ENCODE measurements around the gene SLC35B2. TPM values are rescaled to one million over a fixed set of nuclear protein-coding genes. Genes with fewer than 3 reads are reported as not detected.

The SLC35B2 gene
- total and polyA plus RNA-seq, 4 donors: 18.9 to 27.0 (median 21.1) TPM

DNA sequence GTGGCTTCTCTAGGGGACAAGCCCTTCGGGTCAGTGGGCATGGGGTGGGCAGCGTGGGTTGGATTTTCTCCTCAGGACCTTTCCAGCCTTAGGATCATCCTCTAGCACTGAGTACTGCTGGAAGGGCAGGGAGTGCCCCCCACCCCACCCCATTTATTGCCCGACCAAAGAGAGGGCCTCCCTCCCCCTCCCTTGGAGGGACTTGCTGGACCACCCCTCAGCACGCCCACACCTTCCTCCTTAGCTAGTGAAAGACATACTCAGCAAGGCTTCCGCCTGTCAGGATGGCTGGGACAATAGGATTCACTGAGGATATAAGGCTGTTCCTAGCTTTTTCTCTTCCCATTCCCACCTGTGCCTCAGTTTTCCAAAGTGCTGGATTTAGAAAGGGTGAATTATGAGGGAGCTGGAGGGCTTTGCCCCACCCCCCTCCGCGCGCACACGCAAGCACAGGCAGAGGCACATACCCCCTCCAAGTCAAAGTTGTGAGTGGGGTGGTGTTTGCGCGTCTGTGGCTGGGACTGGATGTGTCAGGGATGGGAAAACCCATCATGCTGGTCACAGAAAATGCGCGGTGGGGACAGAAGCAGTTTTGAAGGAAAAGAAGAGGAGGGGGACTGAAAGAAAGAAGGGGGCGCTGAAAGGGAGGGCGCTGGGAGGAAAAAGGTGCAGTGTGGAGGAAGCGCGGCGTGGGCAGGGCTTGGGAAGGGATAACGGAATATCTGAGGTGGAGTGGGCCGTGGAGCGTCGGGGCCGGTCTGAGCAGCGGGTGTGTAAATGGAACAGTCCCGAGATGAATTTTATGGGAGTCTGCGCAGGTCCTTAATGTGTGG, 34.6 kb downstream of the SLC35B2 start:
- Histone ChIP-seq H3K27ac (ENCODE audit: low read depth in 1 of 2, low read length in 2 of 2) (peak overlapping the region; percentile 68 to 89), H3K9me3 (ENCODE audit: control insufficient read depth in 4 of 4, low read length in 3 of 4) (no peaks in the 10 kb centered on the region), H3K4me3 (ENCODE audit: low read depth in 1 of 3, low read length in 3 of 3) (peak overlapping the region in 2 of 3 donors; percentile 40 to 71), H3K27me3 (ENCODE audit: control insufficient read depth in 4 of 4, insufficient read depth in 4 of 4, low read length in 3 of 4) (no peaks in the 10 kb centered on the region), H3K9ac (ENCODE audit: low read depth in 1 of 2, low read length in 2 of 2) (peak overlapping the region; percentile 3 to 24), H3K4me1 (ENCODE audit: control insufficient read depth in 4 of 4, insufficient read depth in 4 of 4, low read length in 3 of 4) (peaks cover 50 to 90% (median 72%) of the 10 kb centered on the region in 4 donors), H3K36me3 (ENCODE audit: control insufficient read depth in 4 of 4, insufficient read depth in 3 of 4, low read depth in 1 of 4, low read length in 3 of 4) (no peaks in the 10 kb centered on the region)
- DNase-seq (ENCODE audit: low spot score): no peak
- WGBS: 39% methylated on average over 26 of the region's 26 CpGs
- TF ChIP-seq, protein P1, sequence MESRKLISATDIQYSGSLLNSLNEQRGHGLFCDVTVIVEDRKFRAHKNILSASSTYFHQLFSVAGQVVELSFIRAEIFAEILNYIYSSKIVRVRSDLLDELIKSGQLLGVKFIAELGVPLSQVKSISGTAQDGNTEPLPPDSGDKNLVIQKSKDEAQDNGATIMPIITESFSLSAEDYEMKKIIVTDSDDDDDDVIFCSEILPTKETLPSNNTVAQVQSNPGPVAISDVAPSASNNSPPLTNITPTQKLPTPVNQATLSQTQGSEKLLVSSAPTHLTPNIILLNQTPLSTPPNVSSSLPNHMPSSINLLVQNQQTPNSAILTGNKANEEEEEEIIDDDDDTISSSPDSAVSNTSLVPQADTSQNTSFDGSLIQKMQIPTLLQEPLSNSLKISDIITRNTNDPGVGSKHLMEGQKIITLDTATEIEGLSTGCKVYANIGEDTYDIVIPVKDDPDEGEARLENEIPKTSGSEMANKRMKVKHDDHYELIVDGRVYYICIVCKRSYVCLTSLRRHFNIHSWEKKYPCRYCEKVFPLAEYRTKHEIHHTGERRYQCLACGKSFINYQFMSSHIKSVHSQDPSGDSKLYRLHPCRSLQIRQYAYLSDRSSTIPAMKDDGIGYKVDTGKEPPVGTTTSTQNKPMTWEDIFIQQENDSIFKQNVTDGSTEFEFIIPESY (IDR thresholded peaks at IDR 0.05): no peak
- TF ChIP-seq EGR1 (IDR thresholded peaks at IDR 0.05; ENCODE audit: low read depth in 2 of 2): no peak
- TF ChIP-seq TAF1 (conservative IDR thresholded peaks at IDR 0.05): no peak
- no peak for TF ChIP-seq HNF4G (IDR thresholded peaks at IDR 0.05)
- TF ChIP-seq FOXA2 (IDR thresholded peaks at IDR 0.05): no peak
- no peak for TF ChIP-seq GABPA (IDR thresholded peaks at IDR 0.05 in 1 of 2, conservative IDR thresholded peaks at IDR 0.05 in 1 of 2)
- TF ChIP-seq, protein P2, sequence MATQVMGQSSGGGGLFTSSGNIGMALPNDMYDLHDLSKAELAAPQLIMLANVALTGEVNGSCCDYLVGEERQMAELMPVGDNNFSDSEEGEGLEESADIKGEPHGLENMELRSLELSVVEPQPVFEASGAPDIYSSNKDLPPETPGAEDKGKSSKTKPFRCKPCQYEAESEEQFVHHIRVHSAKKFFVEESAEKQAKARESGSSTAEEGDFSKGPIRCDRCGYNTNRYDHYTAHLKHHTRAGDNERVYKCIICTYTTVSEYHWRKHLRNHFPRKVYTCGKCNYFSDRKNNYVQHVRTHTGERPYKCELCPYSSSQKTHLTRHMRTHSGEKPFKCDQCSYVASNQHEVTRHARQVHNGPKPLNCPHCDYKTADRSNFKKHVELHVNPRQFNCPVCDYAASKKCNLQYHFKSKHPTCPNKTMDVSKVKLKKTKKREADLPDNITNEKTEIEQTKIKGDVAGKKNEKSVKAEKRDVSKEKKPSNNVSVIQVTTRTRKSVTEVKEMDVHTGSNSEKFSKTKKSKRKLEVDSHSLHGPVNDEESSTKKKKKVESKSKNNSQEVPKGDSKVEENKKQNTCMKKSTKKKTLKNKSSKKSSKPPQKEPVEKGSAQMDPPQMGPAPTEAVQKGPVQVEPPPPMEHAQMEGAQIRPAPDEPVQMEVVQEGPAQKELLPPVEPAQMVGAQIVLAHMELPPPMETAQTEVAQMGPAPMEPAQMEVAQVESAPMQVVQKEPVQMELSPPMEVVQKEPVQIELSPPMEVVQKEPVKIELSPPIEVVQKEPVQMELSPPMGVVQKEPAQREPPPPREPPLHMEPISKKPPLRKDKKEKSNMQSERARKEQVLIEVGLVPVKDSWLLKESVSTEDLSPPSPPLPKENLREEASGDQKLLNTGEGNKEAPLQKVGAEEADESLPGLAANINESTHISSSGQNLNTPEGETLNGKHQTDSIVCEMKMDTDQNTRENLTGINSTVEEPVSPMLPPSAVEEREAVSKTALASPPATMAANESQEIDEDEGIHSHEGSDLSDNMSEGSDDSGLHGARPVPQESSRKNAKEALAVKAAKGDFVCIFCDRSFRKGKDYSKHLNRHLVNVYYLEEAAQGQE (IDR thresholded peaks at IDR 0.05): no peak
- no peak for TF ChIP-seq YY1 (IDR thresholded peaks at IDR 0.05)
- TF ChIP-seq, protein P3, sequence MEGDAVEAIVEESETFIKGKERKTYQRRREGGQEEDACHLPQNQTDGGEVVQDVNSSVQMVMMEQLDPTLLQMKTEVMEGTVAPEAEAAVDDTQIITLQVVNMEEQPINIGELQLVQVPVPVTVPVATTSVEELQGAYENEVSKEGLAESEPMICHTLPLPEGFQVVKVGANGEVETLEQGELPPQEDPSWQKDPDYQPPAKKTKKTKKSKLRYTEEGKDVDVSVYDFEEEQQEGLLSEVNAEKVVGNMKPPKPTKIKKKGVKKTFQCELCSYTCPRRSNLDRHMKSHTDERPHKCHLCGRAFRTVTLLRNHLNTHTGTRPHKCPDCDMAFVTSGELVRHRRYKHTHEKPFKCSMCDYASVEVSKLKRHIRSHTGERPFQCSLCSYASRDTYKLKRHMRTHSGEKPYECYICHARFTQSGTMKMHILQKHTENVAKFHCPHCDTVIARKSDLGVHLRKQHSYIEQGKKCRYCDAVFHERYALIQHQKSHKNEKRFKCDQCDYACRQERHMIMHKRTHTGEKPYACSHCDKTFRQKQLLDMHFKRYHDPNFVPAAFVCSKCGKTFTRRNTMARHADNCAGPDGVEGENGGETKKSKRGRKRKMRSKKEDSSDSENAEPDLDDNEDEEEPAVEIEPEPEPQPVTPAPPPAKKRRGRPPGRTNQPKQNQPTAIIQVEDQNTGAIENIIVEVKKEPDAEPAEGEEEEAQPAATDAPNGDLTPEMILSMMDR (IDR thresholded peaks at IDR 0.05; ENCODE audit: low read depth, low read length, missing input control): no peak
- TF ChIP-seq, protein P4, sequence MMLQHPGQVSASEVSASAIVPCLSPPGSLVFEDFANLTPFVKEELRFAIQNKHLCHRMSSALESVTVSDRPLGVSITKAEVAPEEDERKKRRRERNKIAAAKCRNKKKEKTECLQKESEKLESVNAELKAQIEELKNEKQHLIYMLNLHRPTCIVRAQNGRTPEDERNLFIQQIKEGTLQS (IDR thresholded peaks at IDR 0.05): no peak
- TF ChIP-seq HNF4A (conservative IDR thresholded peaks at IDR 0.05): no peak
- TF ChIP-seq RXRA (IDR thresholded peaks at IDR 0.05): no peak
- no peak for TF ChIP-seq FOXA1 (IDR thresholded peaks at IDR 0.05)
- TF ChIP-seq RAD21 (IDR thresholded peaks at IDR 0.05): no peak
- no peak for TF ChIP-seq NR2F2 (IDR thresholded peaks at IDR 0.05)
- no peak for TF ChIP-seq JUND (IDR thresholded peaks at IDR 0.05)
- TF ChIP-seq, protein P5, sequence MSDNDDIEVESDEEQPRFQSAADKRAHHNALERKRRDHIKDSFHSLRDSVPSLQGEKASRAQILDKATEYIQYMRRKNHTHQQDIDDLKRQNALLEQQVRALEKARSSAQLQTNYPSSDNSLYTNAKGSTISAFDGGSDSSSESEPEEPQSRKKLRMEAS (IDR thresholded peaks at IDR 0.05): no peak
- no peak for TF ChIP-seq SP1 (IDR thresholded peaks at IDR 0.05)
